ENCODE data around the gene TPM4.

The TPM4 gene

GRCh38 chr19:16032509-16033135, 43.7 kb upstream of the TPM4 start:
- H3K4me3 ChIP-seq (ENCODE audit: low read depth, low read length), result no peak overlapping the region

GRCh38 chr19:16033136-16033530, 43.2 kb upstream of the TPM4 start:
- H3K4me3 ChIP-seq (ENCODE audit: low read depth, low read length), result no peak overlapping the region
- TF ChIP-seq CTCF (IDR thresholded peaks at IDR 0.05; ENCODE audit: insufficient read depth, low read length, missing control alignments), result no peak
- DNase-seq (ENCODE audit: low read depth, low spot score), result no peak
- ChIA-PET CTCF (interaction anchor here (1.5 kb wide), 1 partner anchor 8 kb away, joined by 10 read pairs; no protein-coding TSS in a partner anchor), POLR2A (no interaction called here)

More at GRCh38 chr19:16032509-16033135, 43.7 kb upstream of the TPM4 start:
- no peak for DNase-seq (ENCODE audit: low read depth, low spot score)
- no peak for TF ChIP-seq CTCF (IDR thresholded peaks at IDR 0.05; ENCODE audit: insufficient read depth, low read length, missing control alignments)
- CTCF ChIA-PET, result interaction anchor here (1.5 kb wide), 1 partner anchor 9 kb away, joined by 10 read pairs; no protein-coding TSS in a partner anchor
- POLR2A ChIA-PET, result interaction anchor here (0.6 kb wide), 1 partner anchor 77 kb away, joined by 3 read pairs; no protein-coding TSS in a partner anchor

- POLR2A ChIA-PET, result no interaction called here
- TF ChIP-seq CTCF (IDR thresholded peaks at IDR 0.05; ENCODE audit: insufficient read depth, low read length, missing control alignments), result no peak
- H3K4me3 ChIP-seq (ENCODE audit: low read depth, low read length), result no peak overlapping the region
- CTCF ChIA-PET, result no interaction called here
- DNase-seq (ENCODE audit: low read depth, low spot score), result no peak
Measured at GRCh38 chr19:16033721-16034120, 42.6 kb upstream of the TPM4 start.

GRCh38 chr19:16034180-16034579, 42.1 kb upstream of the TPM4 start:
- no peak for DNase-seq (ENCODE audit: low read depth, low spot score)
- no peak for TF ChIP-seq CTCF (IDR thresholded peaks at IDR 0.05; ENCODE audit: insufficient read depth, low read length, missing control alignments)
- ChIA-PET POLR2A (no interaction called here), CTCF (no interaction called here)
- H3K4me3 ChIP-seq (ENCODE audit: low read depth, low read length), result no peak overlapping the region

- CTCF ChIA-PET, result interaction anchor here (1.2 kb wide), 1 partner anchor 151 kb away, joined by 3 read pairs; no protein-coding TSS in a partner anchor
- no peak for DNase-seq (ENCODE audit: low read depth, low spot score)
- H3K4me3 ChIP-seq (ENCODE audit: low read depth, low read length), result no peak overlapping the region
- POLR2A ChIA-PET, result no interaction called here
- no peak for TF ChIP-seq CTCF (IDR thresholded peaks at IDR 0.05; ENCODE audit: insufficient read depth, low read length, missing control alignments)
Measured at GRCh38 chr19:16034958-16035560, 41.2 kb upstream of the TPM4 start.

- DNase-seq (ENCODE audit: low read depth, low spot score), result no peak
- TF ChIP-seq CTCF (IDR thresholded peaks at IDR 0.05; ENCODE audit: insufficient read depth, low read length, missing control alignments), result no peak
- ChIA-PET POLR2A (no interaction called here), CTCF (interaction anchor here (0.7 to 2.9 kb wide), 3 partner anchors 10 to 150 kb away, joined by 3 to 10 read pairs (median 3); no protein-coding TSS in a partner anchor)
- H3K4me3 ChIP-seq (ENCODE audit: low read depth, low read length), result no peak overlapping the region
Measured at GRCh38 chr19:16035601-16036297, 40.5 kb upstream of the TPM4 start.
